Neural cell (in vitro differentiated cells): Measurements from ENCODE around the gene CRK. TPM values are rescaled to one million over a fixed set of nuclear protein-coding genes. Genes with fewer than 3 reads are reported as not detected.
"Not testable (repeated sequence)": the region's sequence is repeated elsewhere in the genome, so short reads cannot be mapped to it uniquely, and the experiment has no call there.

Source experiments
- H2AFZ ChIP-seq: fragments of 200-600, 300-800 bp; sonication (generic), shearing (Covaris generic); 2 replicates; pipeline ENCODE4 v1.6.0; 2014; ENCODE audit warnings: low read depth, mild to moderate bottlenecking, antibody characterized with exemption, low read length, moderate library complexity
- H3F3A ChIP-seq: fragments of 200-600 bp; shearing (Covaris generic); 2 replicates; pipeline ENCODE4 v1.6.1; 2016; ENCODE audit warnings: mild to moderate bottlenecking, moderate library complexity, mixed read lengths, antibody characterized with exemption, low read length; ENCODE audit not compliant: insufficient read depth, poor library complexity, severe bottlenecking
- H3K27ac ChIP-seq: fragments of 200-600, 300-800 bp; sonication (generic), shearing (Covaris generic); 2 replicates; pipeline ENCODE4 v1.5.1; 2014; ENCODE audit warnings: mild to moderate bottlenecking, low read length, moderate library complexity
- H3K27me3 ChIP-seq: fragments of 300-800, 200-600 bp; sonication (generic), shearing (Covaris generic); 2 replicates; pipeline ENCODE4 v1.6.0; 2014; ENCODE audit warnings: mild to moderate bottlenecking, low read depth, low read length, moderate library complexity; ENCODE audit not compliant: insufficient read depth
- H3K36me3 ChIP-seq: fragments of 300-800, 200-600 bp; sonication (generic), shearing (Covaris generic); 2 replicates; pipeline ENCODE4 v1.5.1; 2014; ENCODE audit warnings: mild to moderate bottlenecking, antibody characterized with exemption, low read length, moderate library complexity; ENCODE audit not compliant: insufficient read depth
- H3K4me2 ChIP-seq: fragments of 300-800, 200-600 bp; sonication (generic), shearing (Covaris generic); 2 replicates; pipeline ENCODE4 v1.6.0; 2014; ENCODE audit warnings: mild to moderate bottlenecking, low read length
- H3K4me3 ChIP-seq: fragments of 300-800, 200-600 bp; sonication (generic), shearing (Covaris generic); 2 replicates; pipeline ENCODE4 v1.5.1; 2014; ENCODE audit warnings: mild to moderate bottlenecking, low read length, moderate library complexity
- H3K79me2 ChIP-seq: fragments of 200-600 bp; shearing (Covaris generic); replicated peaks from 2 replicates; pipeline ENCODE4 v1.6.0; 2014; ENCODE audit warnings: mild to moderate bottlenecking, low read length, moderate library complexity; ENCODE audit not compliant: insufficient read depth
- H3K9ac ChIP-seq: fragments of 300-800, 200-600 bp; sonication (generic), shearing (Covaris generic); 2 replicates; pipeline ENCODE4 v1.6.1; 2016; ENCODE audit warnings: mild to moderate bottlenecking, low read length, mixed read lengths
- H3K9me2 ChIP-seq: fragments of 200-600 bp; shearing (Covaris generic); 2 replicates; pipeline ENCODE4 v1.6.1; 2016; ENCODE audit warnings: mild to moderate bottlenecking, low read length, mixed read lengths; ENCODE audit not compliant: insufficient read depth
- H3K9me3 ChIP-seq: fragments of 200-600, 300-800 bp; sonication (generic), shearing (Covaris generic); 2 replicates; pipeline ENCODE4 v1.6.1; 2016; ENCODE audit warnings: mild to moderate bottlenecking, mixed run types, low read length, moderate library complexity, mixed read lengths
- H4K20me1 ChIP-seq: fragments of 200-600 bp; shearing (Covaris generic); 2 replicates; pipeline ENCODE4 v1.6.1; 2016; ENCODE audit warnings: mild to moderate bottlenecking, mixed run types; ENCODE audit not compliant: insufficient read depth
- EP300 ChIP-seq: fragments of 450-650 bp; conservative IDR thresholded peaks from 2 replicates; pipeline ENCODE4 v1.6.1; 2014; ENCODE audit warnings: antibody characterized with exemption, mild to moderate bottlenecking, moderate library complexity; ENCODE audit not compliant: poor library complexity, severe bottlenecking
- EZH2 ChIP-seq: fragments of 200-600, 300-800 bp; shearing (Covaris generic), sonication (generic); IDR thresholded peaks from 2 replicates; pipeline ENCODE4 v1.6.1; 2014; ENCODE audit warnings: antibody characterized with exemption, low read length, borderline replicate concordance, mild to moderate bottlenecking; ENCODE audit not compliant: insufficient read depth, poor library complexity, severe bottlenecking
- MXI1 ChIP-seq: fragments of 450-650 bp; conservative IDR thresholded peaks from 2 replicates; pipeline ENCODE4 v1.6.1; 2014; ENCODE audit warnings: antibody characterized with exemption, mild to moderate bottlenecking; ENCODE audit not compliant: poor library complexity, severe bottlenecking
- POLR2AphosphoS5 ChIP-seq: IDR thresholded peaks from 2 replicates; pipeline ENCODE4 v1.6.1; 2012
- RAD21 ChIP-seq: fragments of 450-650 bp; conservative IDR thresholded peaks from 2 replicates; pipeline ENCODE4 v1.6.1; 2014; ENCODE audit warnings: antibody characterized with exemption, mild to moderate bottlenecking, moderate library complexity
- SMC3 ChIP-seq: fragments of 450-650 bp; conservative IDR thresholded peaks from 2 replicates; pipeline ENCODE4 v1.6.1; 2014; ENCODE audit warnings: antibody characterized with exemption, mild to moderate bottlenecking, moderate library complexity; ENCODE audit not compliant: poor library complexity
- TAF1 ChIP-seq: IDR thresholded peaks from 2 replicates; pipeline ENCODE4 v1.6.1; 2012; ENCODE audit warnings: low read depth
- polyA plus RNA-seq: library from polyadenylated mRNA; depleted of rRNA; stranded (reverse); fragments of >200 nt; gene quantifications from 2 replicates; pipeline ENCODE4 v1.2.3, GENCODE V29; 2014
- TF ChIP-seq, protein P1 (sequence below): IDR thresholded peaks from 2 replicates; pipeline ENCODE4 v1.6.1; 2012; ENCODE audit warnings: borderline replicate concordance
- TF ChIP-seq, protein P2 (sequence below): fragments of 450-650 bp; IDR thresholded peaks from 2 replicates; pipeline ENCODE4 v1.5.1; 2014; ENCODE audit warnings: antibody characterized with exemption, mild to moderate bottlenecking, moderate library complexity; ENCODE audit not compliant: poor library complexity, severe bottlenecking

Gene CRK
- polyA plus RNA-seq, 1 donor from 2014 or later = 111 TPM

GRCh38 chr17:1387490-1388227, 68.4 kb downstream of the CRK start:
- not testable (repeated sequence) for H3K9me2 ChIP-seq, H3K27me3 ChIP-seq, H3K27ac ChIP-seq, H3K4me3 ChIP-seq, H3K36me3 ChIP-seq, H3K4me2 ChIP-seq, H3K9me3 ChIP-seq, H2AFZ ChIP-seq, H3F3A ChIP-seq, H3K9ac ChIP-seq
- peaks cover 84% of the 10 kb centered on the region for H4K20me1 ChIP-seq
- peaks cover 94% of the 10 kb centered on the region for H3K79me2 ChIP-seq

DNA sequence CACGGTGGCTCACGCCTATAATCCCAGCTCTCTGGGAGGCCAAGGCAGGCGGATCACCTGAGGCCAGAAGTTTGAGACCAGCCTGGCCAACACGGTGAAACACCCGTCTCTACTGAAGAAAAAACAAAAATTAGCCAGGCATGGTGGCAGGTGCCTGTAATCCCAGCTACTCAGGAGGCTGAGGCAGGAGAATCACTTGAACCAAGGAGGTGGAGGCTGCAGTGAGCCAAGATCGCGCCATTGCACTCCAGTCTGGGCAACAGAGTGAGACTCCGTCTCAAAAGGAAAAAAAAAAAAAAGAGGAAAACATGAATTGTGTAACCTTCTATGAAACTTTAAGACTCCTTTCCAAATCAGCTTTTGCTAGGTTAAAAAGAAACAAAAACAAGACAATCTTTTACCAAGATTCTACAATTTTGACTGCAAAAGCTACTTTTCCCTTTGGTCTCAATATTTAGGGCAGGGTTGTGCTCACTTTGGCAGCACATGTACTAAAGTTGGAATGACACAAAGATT, 69.3 kb downstream of the CRK start:
- H3K36me3 ChIP-seq, H3K27me3 ChIP-seq, H3K9ac ChIP-seq, H2AFZ ChIP-seq, H3K9me3 ChIP-seq, H3K4me3 ChIP-seq, H3K9me2 ChIP-seq, H3K4me2 ChIP-seq, H3F3A ChIP-seq, H3K27ac ChIP-seq: not testable (repeated sequence)
- H4K20me1 ChIP-seq = peaks cover 80% of the 10 kb centered on the region
- peaks cover 91% of the 10 kb centered on the region for H3K79me2 ChIP-seq

- Histone ChIP-seq H3K79me2 (peaks cover 91% of the 10 kb centered on the region), H3K27ac (no peak overlapping the region), H3K36me3 (no peaks in the 10 kb centered on the region), H3K9me2 (no peaks in the 10 kb centered on the region), H3K4me3 (no peak overlapping the region), H3K9me3 (no peaks in the 10 kb centered on the region), H3K27me3 (no peaks in the 10 kb centered on the region), H2AFZ (no peak overlapping the region), H3F3A (no peaks in the 10 kb centered on the region), H3K9ac (no peak overlapping the region), H3K4me2 (no peak overlapping the region), H4K20me1 (peaks cover 80% of the 10 kb centered on the region)
- TF ChIP-seq SMC3 (no peak), RAD21 (no peak), POLR2AphosphoS5 (no peak), TAF1 (no peak), EP300 (no peak), EZH2 (no peak), MXI1 (no peak)
- TF ChIP-seq, protein P1, sequence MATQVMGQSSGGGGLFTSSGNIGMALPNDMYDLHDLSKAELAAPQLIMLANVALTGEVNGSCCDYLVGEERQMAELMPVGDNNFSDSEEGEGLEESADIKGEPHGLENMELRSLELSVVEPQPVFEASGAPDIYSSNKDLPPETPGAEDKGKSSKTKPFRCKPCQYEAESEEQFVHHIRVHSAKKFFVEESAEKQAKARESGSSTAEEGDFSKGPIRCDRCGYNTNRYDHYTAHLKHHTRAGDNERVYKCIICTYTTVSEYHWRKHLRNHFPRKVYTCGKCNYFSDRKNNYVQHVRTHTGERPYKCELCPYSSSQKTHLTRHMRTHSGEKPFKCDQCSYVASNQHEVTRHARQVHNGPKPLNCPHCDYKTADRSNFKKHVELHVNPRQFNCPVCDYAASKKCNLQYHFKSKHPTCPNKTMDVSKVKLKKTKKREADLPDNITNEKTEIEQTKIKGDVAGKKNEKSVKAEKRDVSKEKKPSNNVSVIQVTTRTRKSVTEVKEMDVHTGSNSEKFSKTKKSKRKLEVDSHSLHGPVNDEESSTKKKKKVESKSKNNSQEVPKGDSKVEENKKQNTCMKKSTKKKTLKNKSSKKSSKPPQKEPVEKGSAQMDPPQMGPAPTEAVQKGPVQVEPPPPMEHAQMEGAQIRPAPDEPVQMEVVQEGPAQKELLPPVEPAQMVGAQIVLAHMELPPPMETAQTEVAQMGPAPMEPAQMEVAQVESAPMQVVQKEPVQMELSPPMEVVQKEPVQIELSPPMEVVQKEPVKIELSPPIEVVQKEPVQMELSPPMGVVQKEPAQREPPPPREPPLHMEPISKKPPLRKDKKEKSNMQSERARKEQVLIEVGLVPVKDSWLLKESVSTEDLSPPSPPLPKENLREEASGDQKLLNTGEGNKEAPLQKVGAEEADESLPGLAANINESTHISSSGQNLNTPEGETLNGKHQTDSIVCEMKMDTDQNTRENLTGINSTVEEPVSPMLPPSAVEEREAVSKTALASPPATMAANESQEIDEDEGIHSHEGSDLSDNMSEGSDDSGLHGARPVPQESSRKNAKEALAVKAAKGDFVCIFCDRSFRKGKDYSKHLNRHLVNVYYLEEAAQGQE = no peak
- TF ChIP-seq, protein P2, sequence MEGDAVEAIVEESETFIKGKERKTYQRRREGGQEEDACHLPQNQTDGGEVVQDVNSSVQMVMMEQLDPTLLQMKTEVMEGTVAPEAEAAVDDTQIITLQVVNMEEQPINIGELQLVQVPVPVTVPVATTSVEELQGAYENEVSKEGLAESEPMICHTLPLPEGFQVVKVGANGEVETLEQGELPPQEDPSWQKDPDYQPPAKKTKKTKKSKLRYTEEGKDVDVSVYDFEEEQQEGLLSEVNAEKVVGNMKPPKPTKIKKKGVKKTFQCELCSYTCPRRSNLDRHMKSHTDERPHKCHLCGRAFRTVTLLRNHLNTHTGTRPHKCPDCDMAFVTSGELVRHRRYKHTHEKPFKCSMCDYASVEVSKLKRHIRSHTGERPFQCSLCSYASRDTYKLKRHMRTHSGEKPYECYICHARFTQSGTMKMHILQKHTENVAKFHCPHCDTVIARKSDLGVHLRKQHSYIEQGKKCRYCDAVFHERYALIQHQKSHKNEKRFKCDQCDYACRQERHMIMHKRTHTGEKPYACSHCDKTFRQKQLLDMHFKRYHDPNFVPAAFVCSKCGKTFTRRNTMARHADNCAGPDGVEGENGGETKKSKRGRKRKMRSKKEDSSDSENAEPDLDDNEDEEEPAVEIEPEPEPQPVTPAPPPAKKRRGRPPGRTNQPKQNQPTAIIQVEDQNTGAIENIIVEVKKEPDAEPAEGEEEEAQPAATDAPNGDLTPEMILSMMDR = no peak
These were observed 69.8 kb downstream of the CRK start for GRCh38 chr17:1386265-1386664.
